Stomach (tissue), 9 donors: ENCODE results near the gene CCND1. TPM values are rescaled to one million over a fixed set of nuclear protein-coding genes. Genes with fewer than 3 reads are reported as not detected.
A peak's percentile ranks its signal among the peaks of the same experiment; 100 is the strongest.

Source experiments
- DNase-seq, 2 donors: peaks; one replicate each; pipeline versions ENCODE4 v3.0.0 to v3.0.0-alpha.2; 2013 to 2019
- H3K27ac ChIP-seq, 5 donors: fragments of 200-600 bp in 4 of 5; sonication (generic) in 4 of 5; one replicate each; pipeline ENCODE4 v1.5.1; 2013 to 2019; ENCODE audit warnings: mild to moderate bottlenecking in 1 of 5, moderate library complexity in 1 of 5
- H3K27me3 ChIP-seq, 3 donors: fragments of 200-600 bp; sonication (generic); one replicate each; pipeline ENCODE4 v1.5.1; 2017 to 2019; ENCODE audit warnings: mixed run types in 1 of 3
- H3K36me3 ChIP-seq, 4 donors: fragments of 200-600 bp; sonication (generic); 1 replicate in 3 of 4; 2 replicates in 1 of 4; pipeline ENCODE4 v1.5.1; 2016 to 2019
- H3K4me1 ChIP-seq, 4 donors: fragments of 200-600 bp; sonication (generic); one replicate each; pipeline ENCODE4 v1.5.1; 2016 to 2019
- H3K4me3 ChIP-seq, 4 donors: fragments of 200-600 bp; sonication (generic) in 3 of 4; one replicate each; pipeline ENCODE4 v1.5.1; 2016 to 2019; ENCODE audit warnings: mild to moderate bottlenecking in 1 of 4
- H3K9me3 ChIP-seq, 4 donors: fragments of 200-600 bp; sonication (generic); one replicate each; pipeline ENCODE4 v1.5.1; 2016 to 2019
- EP300 ChIP-seq: sonication (generic); formaldehyde crosslinking; IDR thresholded peaks from one replicate; pipeline ENCODE4 v1.6.1; 2017; ENCODE audit warnings: antibody characterized with exemption
- POLR2A ChIP-seq, 4 donors: fragments of 450-650 bp; IDR thresholded peaks; one replicate each; pipeline ENCODE4 v1.6.1; 2016; ENCODE audit warnings: antibody characterized with exemption in 4 of 4, control low read depth in 2 of 4, mild to moderate bottlenecking in 1 of 4, moderate library complexity in 1 of 4
- POLR2AphosphoS5 ChIP-seq, 3 donors: sonication (generic); formaldehyde crosslinking; IDR thresholded peaks; one replicate each; pipeline ENCODE4 v1.6.1; 2016; ENCODE audit warnings: antibody characterized with exemption in 3 of 3
- WGBS, 5 donors: extraction: QIAGEN DNeasy Blood & Tissue Kit in 3 of 5; methylation state at CpG; one replicate each; pipeline versions ENCODE4 v1.1.5 to v1.1.7; 2013 to 2018; 5-methylcytosine and 5-hydroxymethylcytosine counted together
- intact Hi-C: fragments of 100-400 bp; cut with DNase I; formaldehyde crosslinking; loops from one replicate; pipeline ENCODE4 v1.15.1; 2023; ENCODE audit warnings: low total_unique reads
- polyA plus RNA-seq, 3 donors: library from polyadenylated mRNA; stranded (reverse); fragments of 200-250 nt; gene quantifications; one replicate each; pipeline ENCODE4 v1.2.3, GENCODE V29; 2013
- total RNA-seq, 5 donors: library from RNA; depleted of rRNA; stranded (reverse); fragments of >200 nt; gene quantifications; one replicate each; pipeline versions ENCODE4 v1.1.0 to v1.2.3, GENCODE V29; 2014 to 2016
- TF ChIP-seq, protein P1 (sequence below), 7 experiments: fragments of 450-650 bp in 4 of 7; fragments of 200-600 bp in 3 of 7; sonication (generic) in 3 of 7; IDR thresholded peaks; one replicate each; pipeline ENCODE4 v1.5.1; 2016 to 2019; ENCODE audit warnings: antibody characterized with exemption in 7 of 7, control low read depth in 2 of 7, mild to moderate bottlenecking in 1 of 7
- donor health status: healthy with polysubstance abuse.
- donor health status: Bipolar disorder and iron deficiency.
- donor health status: healthy.

Gene CCND1
- total and polyA plus RNA-seq, 8 donors, result 17.6 to 293 (median 55.1) TPM

DNA sequence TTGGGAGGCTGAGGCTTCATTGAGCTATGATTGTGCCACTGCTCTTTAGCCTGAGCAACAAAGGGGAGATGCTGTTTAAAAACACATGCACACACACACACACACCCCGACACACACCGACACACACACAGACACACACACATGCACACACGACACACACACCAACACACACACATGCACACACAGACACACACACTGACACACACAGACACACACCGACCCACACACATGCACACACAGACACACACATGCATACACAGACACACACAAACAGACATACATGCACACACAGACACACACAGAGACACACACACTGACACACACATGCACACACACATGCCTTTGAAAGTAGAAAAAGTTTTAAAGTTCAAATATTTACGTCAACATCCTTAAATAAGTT lies 39.7 kb downstream of the CCND1 start:
- no peak for DNase-seq
- WGBS, 5 donors, result 88 to 96% (median 93%) methylated on average over 5 of the region's 5 CpGs

DNA sequence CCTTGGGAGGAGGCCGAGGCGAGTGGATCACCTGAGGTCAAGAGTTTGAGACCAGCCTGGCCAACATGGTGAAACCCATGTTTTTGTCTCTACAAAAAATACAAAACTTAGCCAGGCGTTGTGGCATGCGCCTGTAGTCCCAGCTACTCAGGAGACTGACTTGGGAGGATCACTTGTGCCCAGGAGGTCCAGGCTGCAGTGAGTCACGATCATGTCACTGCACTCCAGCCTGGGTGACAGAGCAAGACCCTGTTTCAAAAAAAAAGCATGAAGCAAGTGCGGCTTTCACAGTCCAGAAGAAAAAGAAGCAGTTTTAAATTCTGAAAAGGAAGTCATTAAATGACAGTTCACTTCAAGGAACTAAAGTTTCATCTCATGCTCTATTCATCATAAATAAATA lies 41.3 kb downstream of the CCND1 start:
- Histone ChIP-seq H3K36me3 (no peaks in the 10 kb centered on the region), H3K9me3 (no peaks in the 10 kb centered on the region), H3K4me1 (peaks cover 5 to 7% (median 6%) of the 10 kb centered on the region in 4 donors), H3K4me3 (no peak overlapping the region), H3K27me3 (peaks cover 0 to 26% (median 4%) of the 10 kb centered on the region in 3 donors), H3K27ac (no peak overlapping the region)
- no peak for TF ChIP-seq POLR2A (IDR thresholded peaks at IDR 0.05)
- TF ChIP-seq, protein P1, sequence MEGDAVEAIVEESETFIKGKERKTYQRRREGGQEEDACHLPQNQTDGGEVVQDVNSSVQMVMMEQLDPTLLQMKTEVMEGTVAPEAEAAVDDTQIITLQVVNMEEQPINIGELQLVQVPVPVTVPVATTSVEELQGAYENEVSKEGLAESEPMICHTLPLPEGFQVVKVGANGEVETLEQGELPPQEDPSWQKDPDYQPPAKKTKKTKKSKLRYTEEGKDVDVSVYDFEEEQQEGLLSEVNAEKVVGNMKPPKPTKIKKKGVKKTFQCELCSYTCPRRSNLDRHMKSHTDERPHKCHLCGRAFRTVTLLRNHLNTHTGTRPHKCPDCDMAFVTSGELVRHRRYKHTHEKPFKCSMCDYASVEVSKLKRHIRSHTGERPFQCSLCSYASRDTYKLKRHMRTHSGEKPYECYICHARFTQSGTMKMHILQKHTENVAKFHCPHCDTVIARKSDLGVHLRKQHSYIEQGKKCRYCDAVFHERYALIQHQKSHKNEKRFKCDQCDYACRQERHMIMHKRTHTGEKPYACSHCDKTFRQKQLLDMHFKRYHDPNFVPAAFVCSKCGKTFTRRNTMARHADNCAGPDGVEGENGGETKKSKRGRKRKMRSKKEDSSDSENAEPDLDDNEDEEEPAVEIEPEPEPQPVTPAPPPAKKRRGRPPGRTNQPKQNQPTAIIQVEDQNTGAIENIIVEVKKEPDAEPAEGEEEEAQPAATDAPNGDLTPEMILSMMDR (IDR thresholded peaks at IDR 0.05), result no peak
- TF ChIP-seq EP300, result no peak
- no peak for TF ChIP-seq POLR2AphosphoS5 (IDR thresholded peaks at IDR 0.05)
- intact Hi-C loops, result no loop called here
- WGBS, 5 donors, result 83 to 87% (median 87%) methylated on average over 6 of the region's 6 CpGs
- DNase-seq, result no peak

More for the DNA sequence above, 39.7 kb downstream of the CCND1 start:
- Histone ChIP-seq H3K36me3 (no peaks in the 10 kb centered on the region), H3K27me3 (peaks cover 0 to 11% (median under 1%) of the 10 kb centered on the region in 3 donors), H3K27ac (no peak overlapping the region), H3K4me1 (peaks cover 1 to 4% (median 4%) of the 10 kb centered on the region in 4 donors), H3K9me3 (no peaks in the 10 kb centered on the region), H3K4me3 (no peak overlapping the region)
- intact Hi-C loops, result no loop called here
- TF ChIP-seq POLR2AphosphoS5 (IDR thresholded peaks at IDR 0.05), result no peak
- TF ChIP-seq EP300, result no peak
- TF ChIP-seq, protein P1 (IDR thresholded peaks at IDR 0.05), result no peak
- no peak for TF ChIP-seq POLR2A (IDR thresholded peaks at IDR 0.05)

DNA sequence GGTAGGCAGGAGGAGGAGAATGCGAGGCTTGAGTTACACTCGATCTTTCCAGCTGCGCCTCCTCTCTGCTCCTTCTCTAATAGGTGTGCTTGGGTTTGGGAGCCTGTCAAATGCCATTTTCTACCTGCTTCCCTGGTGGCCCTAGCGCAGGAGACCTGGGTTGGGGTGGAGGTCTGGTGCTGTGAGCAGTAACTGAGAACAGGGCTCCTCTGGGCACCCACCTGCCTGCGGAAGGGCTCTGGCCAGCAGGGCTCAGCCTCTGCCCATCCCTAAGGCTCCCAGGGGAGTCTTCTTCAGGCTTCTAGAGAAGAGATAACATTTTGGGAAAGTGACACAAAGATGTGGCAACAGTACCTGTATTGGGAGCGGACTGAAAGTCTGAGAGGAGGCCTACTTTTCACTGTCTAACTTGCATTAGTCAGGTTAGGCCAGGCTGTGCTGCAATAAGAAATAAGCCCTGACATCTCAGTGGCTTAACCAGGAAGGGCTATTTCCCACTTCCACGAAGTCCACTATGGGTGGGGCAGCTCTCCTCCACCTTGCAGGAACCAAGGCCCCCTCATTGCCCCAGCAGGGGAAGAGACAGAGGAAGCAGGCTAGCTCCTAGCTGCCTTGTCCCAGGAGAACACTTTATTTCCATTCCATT lies 41.8 kb downstream of the CCND1 start:
- H3K27me3 ChIP-seq, result peaks cover 0 to 28% (median 4%) of the 10 kb centered on the region in 3 donors
- 83 to 90% (median 87%) methylated on average over 7 of the region's 7 CpGs for WGBS, 5 donors
- H3K36me3 ChIP-seq, result no peaks in the 10 kb centered on the region
- DNase-seq, result no peak
- H3K4me3 ChIP-seq, result no peak overlapping the region
- intact Hi-C loops, result no loop called here
- H3K4me1 ChIP-seq, result peaks cover 5 to 7% (median 6%) of the 10 kb centered on the region in 4 donors
- H3K9me3 ChIP-seq, result no peaks in the 10 kb centered on the region
- no peak overlapping the region for H3K27ac ChIP-seq
- TF ChIP-seq POLR2AphosphoS5 (IDR thresholded peaks at IDR 0.05) (no peak), EP300 (no peak), POLR2A (IDR thresholded peaks at IDR 0.05) (no peak)
- TF ChIP-seq, protein P1 (IDR thresholded peaks at IDR 0.05), result no peak

DNA sequence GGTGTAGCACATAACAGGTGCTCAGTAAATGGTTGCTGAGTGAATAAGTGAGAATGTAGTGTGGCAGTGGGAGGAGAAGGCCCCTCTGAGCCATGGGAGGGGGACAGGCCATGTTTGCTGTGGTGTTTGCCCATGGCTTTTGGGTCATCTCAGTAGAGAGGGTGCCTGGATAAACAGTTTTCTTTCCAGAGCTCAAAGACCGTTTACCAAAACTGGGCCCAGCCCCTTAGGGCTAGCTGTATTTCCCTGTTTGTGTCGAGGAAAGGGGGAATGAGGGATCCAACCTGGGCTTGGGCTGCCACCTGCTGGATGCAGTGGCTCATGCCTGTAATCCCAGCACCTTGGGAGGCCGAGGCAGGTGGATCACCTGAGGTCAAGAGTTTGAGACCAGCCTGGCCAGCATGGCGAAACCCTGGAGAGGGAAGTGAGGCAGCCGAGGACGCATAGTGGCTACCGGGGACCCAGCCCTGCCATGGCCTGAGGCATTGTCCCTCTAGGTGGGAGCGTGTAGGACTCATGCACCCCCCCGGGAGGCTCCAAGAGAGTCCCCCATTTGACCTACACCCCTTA lies 42.9 kb downstream of the CCND1 start:
- intact Hi-C loops, result no loop called here
- 53 to 60% (median 55%) methylated on average over 6 to 9 of the region's 9 CpGs for WGBS, 5 donors
- no peak overlapping the region for H3K27ac ChIP-seq
- peaks cover 0 to 28% (median 4%) of the 10 kb centered on the region in 3 donors for H3K27me3 ChIP-seq
- DNase-seq, result peak in 1 of 2 donors; percentile 42
- no peak overlapping the region for H3K4me3 ChIP-seq
- no peaks in the 10 kb centered on the region for H3K9me3 ChIP-seq
- H3K36me3 ChIP-seq, result no peaks in the 10 kb centered on the region
- peaks cover 5 to 7% (median 6%) of the 10 kb centered on the region in 4 donors for H3K4me1 ChIP-seq
- TF ChIP-seq EP300, result no peak
- no peak for TF ChIP-seq POLR2A (IDR thresholded peaks at IDR 0.05)
- TF ChIP-seq, protein P1 (IDR thresholded peaks at IDR 0.05), result peak in 5 of 7 experiments; percentile 6 to 33 (median 20)
- no peak for TF ChIP-seq POLR2AphosphoS5 (IDR thresholded peaks at IDR 0.05)
